Activated CD4-positive, alpha-beta T cell treated with anti-CD3 and anti-CD28 coated beads for 36 hours (primary cell): ENCODE measurements around the gene PLA1A. TPM values are rescaled to one million over a fixed set of nuclear protein-coding genes. Genes with fewer than 3 reads are reported as not detected.

ENCODE experiments used
- ATAC-seq: fragments of 200-7000 bp; cut with Tn5 transposase; one replicate; pipeline ENCODE4 v1.10.0; 2021; ENCODE audit warnings: mild to moderate bottlenecking, moderate library complexity
- CTCF ChIA-PET: fragments of 350-600 bp; sonication (Branson Sonifier 250); formaldehyde crosslinking; loops from one replicate; lab custom pipeline; 2021; ENCODE audit warnings: antibody characterized with exemption; lab: Charles Lee
- POLR2A ChIA-PET: fragments of 350-600 bp; sonication (Branson Sonifier 250); formaldehyde crosslinking; loops from one replicate; lab custom pipeline; 2021; ENCODE audit warnings: antibody characterized with exemption, inconsistent platforms; lab: Charles Lee
- DNase-seq: peaks from one replicate; pipeline ENCODE4 v3.0.0-alpha.2; 2020
- H3K27ac Mint-ChIP-seq: one replicate; pipeline ENCODE4 v1.8.0; 2021; ENCODE audit warnings: mixed read lengths
- H3K27me3 Mint-ChIP-seq: one replicate; pipeline ENCODE4 v1.8.0; 2021; ENCODE audit warnings: mixed read lengths
- H3K36me3 Mint-ChIP-seq: one replicate; pipeline ENCODE4 v1.8.0; 2021; ENCODE audit warnings: low read depth, mixed read lengths
- H3K4me1 Mint-ChIP-seq: one replicate; pipeline ENCODE4 v1.8.0; 2021; ENCODE audit warnings: mixed read lengths
- H3K4me3 Mint-ChIP-seq: one replicate; pipeline ENCODE4 v1.8.0; 2021; ENCODE audit warnings: mild to moderate bottlenecking, moderate library complexity, mixed read lengths
- H3K9me3 Mint-ChIP-seq: one replicate; pipeline ENCODE4 v1.8.0; 2021; ENCODE audit warnings: low read depth, mixed read lengths
- intact Hi-C, 2 experiments: fragments of 100-400 bp; cut with DNase I in 1 of 2; cut with micrococcal nuclease in 1 of 2; formaldehyde crosslinking; loops; one replicate each; pipeline versions ENCODE4 v1.14.2 to v1.15.1; 2022 to 2024; cut with DNase I, micrococcal nuclease
- total RNA-seq, 2 experiments: library from RNA; stranded (reverse); gene quantifications; one replicate each; pipeline ENCODE4 v1.2.3, GENCODE V29; 2021

The PLA1A gene
- total RNA-seq, 2 experiments from 2014 or later: not detected

GRCh38 chr3:119641416-119641815 is 43.7 kb downstream of the PLA1A start:
- Mint-ChIP-seq H3K27ac (no peak overlapping the region), H3K4me3 (no peak overlapping the region), H3K36me3 (peaks cover 23% of the 10 kb centered on the region), H3K4me1 (peaks cover 50% of the 10 kb centered on the region), H3K27me3 (no peaks in the 10 kb centered on the region), H3K9me3 (peaks cover 7% of the 10 kb centered on the region)
- intact Hi-C loops: no loop called here
- CTCF ChIA-PET: no interaction called here
- ATAC-seq (no peak), DNase-seq (no peak)
- POLR2A ChIA-PET: no interaction called here

- ATAC-seq (peak; percentile 28), DNase-seq (peak; percentile 30)
- H3K27ac Mint-ChIP-seq: no peak overlapping the region
- peaks cover 27% of the 10 kb centered on the region for H3K36me3 Mint-ChIP-seq
- peaks cover 7% of the 10 kb centered on the region for H3K9me3 Mint-ChIP-seq
- ChIA-PET POLR2A (no interaction called here), CTCF (no interaction called here)
- H3K27me3 Mint-ChIP-seq: no peaks in the 10 kb centered on the region
- no peak overlapping the region for H3K4me3 Mint-ChIP-seq
- intact Hi-C loops: no loop called here
- H3K4me1 Mint-ChIP-seq: peaks cover 46% of the 10 kb centered on the region
Observed at GRCh38 chr3:119642746-119643473, 45.2 kb downstream of the PLA1A start.

- intact Hi-C loops: no loop called here
- no peak for ATAC-seq
- no peak overlapping the region for H3K4me3 Mint-ChIP-seq
Observed at GRCh38 chr3:119643528-119643927, 45.8 kb downstream of the PLA1A start.

GRCh38 chr3:119644481-119644880 is 46.8 kb downstream of the PLA1A start:
- ChIA-PET POLR2A (no interaction called here), CTCF (no interaction called here)
- Mint-ChIP-seq H3K4me1 (peaks cover 30% of the 10 kb centered on the region), H3K9me3 (peaks cover 7% of the 10 kb centered on the region), H3K36me3 (peaks cover 25% of the 10 kb centered on the region), H3K4me3 (no peak overlapping the region), H3K27ac (no peak overlapping the region), H3K27me3 (no peaks in the 10 kb centered on the region)
- intact Hi-C loops: no loop called here
- ATAC-seq: no peak
- no peak for DNase-seq

More at GRCh38 chr3:119643528-119643927, 45.8 kb downstream of the PLA1A start:
- Mint-ChIP-seq H3K27me3 (no peaks in the 10 kb centered on the region), H3K27ac (no peak overlapping the region), H3K4me1 (peaks cover 39% of the 10 kb centered on the region), H3K9me3 (peaks cover 7% of the 10 kb centered on the region), H3K36me3 (peaks cover 28% of the 10 kb centered on the region)
- CTCF ChIA-PET: no interaction called here
- no peak for DNase-seq
- POLR2A ChIA-PET: no interaction called here

- Mint-ChIP-seq H3K4me1 (peaks cover 21% of the 10 kb centered on the region), H3K9me3 (peaks cover 4% of the 10 kb centered on the region), H3K27ac (no peak overlapping the region), H3K36me3 (peaks cover 16% of the 10 kb centered on the region), H3K4me3 (no peak overlapping the region), H3K27me3 (no peaks in the 10 kb centered on the region)
- ChIA-PET CTCF (no interaction called here), POLR2A (no interaction called here)
- no peak for ATAC-seq
- no peak for DNase-seq
- intact Hi-C loops: no loop called here
Observed at GRCh38 chr3:119645813-119646212, 48.1 kb downstream of the PLA1A start.

- Mint-ChIP-seq H3K4me1 (peaks cover 20% of the 10 kb centered on the region), H3K9me3 (no peaks in the 10 kb centered on the region), H3K4me3 (no peak overlapping the region), H3K27me3 (no peaks in the 10 kb centered on the region), H3K36me3 (peaks cover 10% of the 10 kb centered on the region), H3K27ac (no peak overlapping the region)
- ChIA-PET POLR2A (no interaction called here), CTCF (interaction anchor here (0.9 kb wide), 1 partner anchor 379 kb away, joined by 5 read pairs; no protein-coding TSS in a partner anchor)
- intact Hi-C loops: no loop called here
- DNase-seq (no peak), ATAC-seq (no peak)
Observed at GRCh38 chr3:119647171-119647570, 49.5 kb downstream of the PLA1A start.

- DNase-seq: no peak
- CTCF ChIA-PET: interaction anchor here (0.9 to 1.0 kb wide), 2 partner anchors 14 to 380 kb away, joined by 3 to 5 read pairs; no protein-coding TSS in a partner anchor
- H3K9me3 Mint-ChIP-seq: no peaks in the 10 kb centered on the region
- ATAC-seq: no peak
- H3K4me3 Mint-ChIP-seq: no peak overlapping the region
- intact Hi-C loops: no loop called here
- no peaks in the 10 kb centered on the region for H3K27me3 Mint-ChIP-seq
- peaks cover 6% of the 10 kb centered on the region for H3K36me3 Mint-ChIP-seq
- H3K27ac Mint-ChIP-seq: no peak overlapping the region
- H3K4me1 Mint-ChIP-seq: peaks cover 12% of the 10 kb centered on the region
- POLR2A ChIA-PET: no interaction called here
Observed at GRCh38 chr3:119647843-119648575, 50.3 kb downstream of the PLA1A start.

- Mint-ChIP-seq H3K36me3 (peaks cover 9% of the 10 kb centered on the region), H3K9me3 (no peaks in the 10 kb centered on the region), H3K4me1 (no peaks in the 10 kb centered on the region), H3K4me3 (no peak overlapping the region), H3K27me3 (no peaks in the 10 kb centered on the region), H3K27ac (no peak overlapping the region)
- intact Hi-C loops: no loop called here
- ATAC-seq (no peak), DNase-seq (no peak)
- ChIA-PET CTCF (interaction anchor here (0.7 kb wide), 1 partner anchor 27 kb away, joined by 3 read pairs; no protein-coding TSS in a partner anchor), POLR2A (no interaction called here)
Observed at GRCh38 chr3:119649761-119650160, 52.1 kb downstream of the PLA1A start.

- Mint-ChIP-seq H3K27me3 (no peaks in the 10 kb centered on the region), H3K36me3 (peaks cover 6% of the 10 kb centered on the region), H3K27ac (no peak overlapping the region), H3K4me3 (no peak overlapping the region), H3K9me3 (no peaks in the 10 kb centered on the region), H3K4me1 (no peaks in the 10 kb centered on the region)
- POLR2A ChIA-PET: no interaction called here
- CTCF ChIA-PET: interaction anchor here (0.5 to 0.7 kb wide), 2 partner anchors 31 to 70 kb away, joined by 3 read pairs; no protein-coding TSS in a partner anchor
- intact Hi-C loops: no loop called here
- ATAC-seq: no peak
- no peak for DNase-seq
Observed at GRCh38 chr3:119652306-119653033, 54.8 kb downstream of the PLA1A start.

GRCh38 chr3:119653876-119654275 is 56.2 kb downstream of the PLA1A start:
- intact Hi-C loops: no loop called here
- DNase-seq (no peak), ATAC-seq (no peak)
- H3K4me3 Mint-ChIP-seq: no peak overlapping the region
- CTCF ChIA-PET: interaction anchor here (0.6 kb wide), 1 partner anchor 40 kb away, joined by 3 read pairs; no protein-coding TSS in a partner anchor
- POLR2A ChIA-PET: no interaction called here
- no peaks in the 10 kb centered on the region for H3K4me1 Mint-ChIP-seq
- H3K36me3 Mint-ChIP-seq: peaks cover 4% of the 10 kb centered on the region
- no peaks in the 10 kb centered on the region for H3K9me3 Mint-ChIP-seq
- no peak overlapping the region for H3K27ac Mint-ChIP-seq
- H3K27me3 Mint-ChIP-seq: no peaks in the 10 kb centered on the region

- intact Hi-C loops: no loop called here
- no peak for DNase-seq
- Mint-ChIP-seq H3K4me3 (no peak overlapping the region), H3K36me3 (peaks cover 4% of the 10 kb centered on the region), H3K27me3 (no peaks in the 10 kb centered on the region), H3K9me3 (no peaks in the 10 kb centered on the region), H3K27ac (no peak overlapping the region), H3K4me1 (no peaks in the 10 kb centered on the region)
- POLR2A ChIA-PET: no interaction called here
- CTCF ChIA-PET: interaction anchor here (0.6 to 0.7 kb wide), 2 partner anchors 68 to 467 kb away, joined by 5 read pairs; no protein-coding TSS in a partner anchor
- ATAC-seq: no peak
Observed at GRCh38 chr3:119657887-119658702, 60.4 kb downstream of the PLA1A start.
